ENCODE results near the gene NT5C1B.
A peak's percentile ranks its signal among the peaks of the same experiment; 100 is the strongest.

NT5C1B gene

GRCh38 chr2:18599509-18600254 lies 10.3 kb upstream of the NT5C1B start:
- no peak for DNase-seq (ENCODE audit: low spot score)

DNA sequence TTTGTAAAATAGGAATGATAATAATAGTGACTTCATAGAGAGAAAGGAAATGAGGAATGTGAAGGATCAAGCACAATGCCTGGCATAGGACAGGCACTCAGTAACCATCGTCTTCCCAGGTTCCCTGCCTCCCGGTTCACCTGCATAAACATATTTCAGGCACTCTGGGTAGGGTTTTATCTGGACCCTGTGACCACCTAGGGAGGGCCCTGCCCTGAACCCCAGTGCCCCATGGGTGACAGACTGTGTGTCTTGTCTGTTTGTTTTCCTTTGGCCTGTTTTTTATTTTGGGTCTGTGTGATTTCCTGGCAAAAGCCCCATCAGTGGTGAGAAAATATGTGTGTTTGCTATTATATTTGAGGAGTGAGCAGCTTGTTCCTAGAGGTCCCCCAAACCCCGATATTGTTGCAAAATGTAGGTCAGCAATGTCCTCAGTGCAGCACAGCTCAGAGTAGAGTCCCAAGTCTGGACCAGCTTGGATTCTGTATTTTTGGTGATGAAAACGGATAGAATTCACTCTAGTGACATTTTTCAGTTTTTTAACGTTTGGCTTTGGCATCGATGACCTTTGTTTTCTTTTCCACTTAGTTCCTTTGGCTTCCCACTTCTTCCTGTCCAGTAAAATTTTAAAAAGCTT lies 9.6 kb upstream of the NT5C1B start:
- DNase-seq (ENCODE audit: low spot score), result no peak

- no peak for DNase-seq (ENCODE audit: low spot score)
Measured at GRCh38 chr2:18597618-18598017, 8.2 kb upstream of the NT5C1B start.

DNA sequence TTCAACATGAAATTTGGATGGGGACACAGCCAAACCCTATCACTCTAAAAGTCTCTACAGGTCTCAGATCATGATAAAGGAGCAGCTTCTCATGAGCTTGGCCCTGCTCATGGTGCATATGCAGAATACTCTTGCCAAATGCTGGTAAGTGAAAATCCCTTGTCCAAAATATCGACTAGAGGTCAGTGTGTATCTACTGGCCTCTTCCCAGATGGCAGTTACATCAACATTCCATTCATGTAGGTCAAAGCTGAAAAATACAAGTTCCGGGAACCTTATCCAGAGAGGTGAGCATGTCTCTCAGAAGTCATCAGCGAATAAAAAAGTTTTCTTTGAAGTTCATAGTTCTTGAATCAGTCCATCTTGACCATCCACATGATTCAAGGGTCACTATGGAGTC lies 7.6 kb upstream of the NT5C1B start:
- no peak for DNase-seq (ENCODE audit: low spot score)

DNA sequence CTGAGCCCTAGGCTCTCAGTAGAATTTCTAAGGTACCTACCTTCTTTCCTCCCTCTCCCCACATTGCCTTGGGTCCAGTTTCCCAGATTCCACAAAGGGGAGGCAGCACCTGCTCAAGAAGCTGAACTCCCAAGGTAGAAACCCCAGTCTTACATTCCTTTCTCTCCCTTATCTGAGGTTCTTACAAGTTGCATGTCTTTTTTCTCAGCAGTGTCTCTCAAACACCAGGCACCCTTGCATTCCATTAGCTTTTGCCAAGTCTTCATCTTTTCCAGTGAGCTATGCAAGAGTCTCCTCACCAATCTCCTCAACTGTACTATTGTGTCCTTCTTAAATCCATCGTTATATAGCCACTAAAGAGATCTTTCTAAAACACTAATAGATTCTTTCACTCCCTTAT lies 4.1 kb upstream of the NT5C1B start:
- no peak for DNase-seq (ENCODE audit: low spot score)

DNA sequence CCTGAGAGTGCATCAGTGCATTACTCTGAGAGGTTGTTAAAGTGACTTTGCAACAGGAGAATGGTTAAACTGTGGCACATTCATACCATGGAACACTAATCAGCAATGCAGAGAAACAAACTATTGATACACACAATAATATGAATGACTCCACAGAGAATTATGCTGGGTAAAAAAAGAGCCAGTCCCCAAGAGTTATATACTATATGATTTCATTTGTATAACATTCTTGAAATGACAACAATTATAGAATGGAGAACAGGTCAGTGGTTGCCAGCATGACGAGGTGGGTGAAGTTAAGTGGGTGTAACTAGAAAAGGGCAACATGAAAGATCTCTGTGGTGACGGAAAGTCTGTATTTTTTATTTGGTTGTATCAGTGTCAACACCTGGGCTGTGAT lies 3.0 kb upstream of the NT5C1B start:
- no peak for DNase-seq (ENCODE audit: low spot score)

- DNase-seq (ENCODE audit: low spot score), result no peak
Measured at GRCh38 chr2:18588802-18589201, 567 bp downstream of the NT5C1B start.

GRCh38 chr2:18588049-18588448 lies 1.3 kb downstream of the NT5C1B start:
- no peak for DNase-seq (ENCODE audit: low spot score)

DNA sequence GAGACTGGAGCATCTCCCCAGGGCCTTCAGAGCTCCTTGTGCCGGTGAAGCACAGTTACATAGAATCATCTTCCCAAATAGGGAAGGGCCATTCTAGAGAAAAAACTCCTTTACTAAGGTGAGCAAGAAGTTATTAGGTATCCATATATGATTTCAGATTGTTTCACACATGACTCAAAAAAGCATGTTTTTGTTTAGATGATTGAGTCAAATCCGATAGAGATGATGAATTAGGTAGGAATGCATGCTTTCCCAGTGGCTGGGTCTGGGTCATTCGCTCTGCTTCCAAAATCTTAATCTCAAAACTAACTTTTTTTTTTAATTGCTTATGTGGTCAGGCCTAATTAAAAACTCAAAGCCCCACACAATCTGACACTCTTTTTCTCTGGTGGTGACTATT lies 3.8 kb downstream of the NT5C1B start:
- DNase-seq (ENCODE audit: low spot score), result no peak

- DNase-seq (ENCODE audit: low spot score), result no peak
Measured at GRCh38 chr2:18584608-18584954, 4.8 kb downstream of the NT5C1B start.

DNA sequence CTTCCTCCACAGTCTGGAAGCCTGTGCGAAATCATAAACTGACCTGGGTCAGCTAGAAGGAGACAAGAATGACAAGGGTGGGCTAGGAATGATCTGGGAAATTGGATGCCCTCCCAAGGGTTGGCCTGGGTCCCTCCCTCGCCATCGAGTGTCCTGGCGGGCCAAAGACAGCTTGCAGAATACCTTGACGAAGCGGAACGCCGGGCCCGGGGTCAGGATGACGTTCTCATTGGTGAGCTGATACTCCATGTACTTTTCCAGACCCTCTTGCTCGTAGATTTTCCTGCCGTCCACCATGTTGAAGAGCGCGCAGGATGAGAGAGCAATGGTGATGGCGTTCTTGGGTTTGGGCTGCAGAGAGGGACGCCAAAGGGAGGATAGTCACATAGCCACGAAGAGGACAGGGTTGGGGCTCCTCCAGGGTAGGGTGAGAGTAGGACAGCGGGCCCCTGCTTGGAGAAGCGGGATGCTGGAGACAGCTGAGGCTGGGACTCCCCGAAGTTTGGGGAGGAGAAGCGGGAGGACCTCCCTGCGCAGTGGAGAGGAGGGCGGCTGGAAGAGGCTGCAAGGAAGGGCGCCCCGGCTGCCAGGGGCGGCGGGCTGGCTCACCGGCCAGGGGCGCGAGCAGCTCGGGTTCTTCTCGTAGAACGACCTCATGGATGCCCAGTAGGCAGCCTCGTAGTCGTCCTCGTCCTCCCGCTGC lies 5.3 kb downstream of the NT5C1B start:
- DNase-seq (ENCODE audit: low spot score), result no peak

DNA sequence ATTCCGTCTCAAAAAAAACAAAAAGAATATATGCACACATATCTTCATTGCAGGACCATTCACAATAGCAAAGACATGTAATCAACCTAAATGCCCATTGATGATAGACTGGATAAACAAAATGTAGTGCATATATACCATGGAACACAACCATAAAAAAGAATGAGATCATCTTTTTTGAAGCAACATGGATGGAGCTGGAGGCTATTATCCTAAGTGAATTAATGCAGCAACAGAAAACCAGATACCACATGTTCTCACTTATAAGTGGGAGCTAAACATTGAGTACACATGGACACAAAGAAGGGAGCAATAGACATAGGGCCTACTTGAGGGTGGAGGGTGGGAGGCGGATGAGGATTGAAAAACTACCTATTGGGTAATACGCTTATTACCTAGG lies 8.8 kb downstream of the NT5C1B start:
- DNase-seq (ENCODE audit: low spot score), result no peak

- DNase-seq (ENCODE audit: low spot score), result no peak
Measured at GRCh38 chr2:18578033-18578432, 11.3 kb downstream of the NT5C1B start.

DNA sequence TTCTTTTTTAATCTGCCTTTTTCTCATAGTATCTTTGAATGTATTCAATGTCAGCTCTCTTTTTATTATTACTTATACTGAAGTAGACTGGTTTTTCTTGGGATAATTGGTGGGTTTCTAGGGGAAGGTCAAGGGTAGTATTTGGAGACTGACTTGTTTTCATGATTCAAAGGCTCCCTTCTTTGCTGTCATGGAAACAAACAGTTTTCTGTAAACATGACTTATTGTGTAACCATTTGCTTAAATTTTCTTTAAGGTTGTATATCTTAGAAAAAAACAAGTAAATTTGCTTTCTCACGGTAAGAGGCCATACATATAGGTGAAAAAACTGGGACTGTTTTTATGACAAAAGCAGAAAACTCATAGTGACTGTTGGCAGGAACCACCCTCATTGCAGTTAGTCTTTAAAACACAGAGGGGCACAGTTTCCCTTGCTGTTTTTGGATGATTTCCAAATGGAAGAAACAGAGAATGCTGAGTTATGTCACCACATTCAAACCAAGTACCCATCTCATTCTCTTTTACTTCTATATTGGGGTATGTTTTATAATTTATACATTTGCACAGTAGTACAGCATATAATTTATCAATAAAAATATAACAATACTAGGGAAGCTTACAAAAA lies 23.1 kb downstream of the NT5C1B start:
- DNase-seq (ENCODE audit: low spot score), result no peak

- no peak for DNase-seq (ENCODE audit: low spot score)
Measured at GRCh38 chr2:18560797-18561085, 28.6 kb downstream of the NT5C1B start.

GRCh38 chr2:18560031-18560796 lies 29.2 kb downstream of the NT5C1B start, which contains the start of gene RDH14:
Gene RDH14 (minus strand): TSS chr2:18560653. CDS start chr2:18560572, 81 bp downstream.
- peak; percentile 96 for DNase-seq (ENCODE audit: low spot score)

GRCh38 chr2:18559531-18560030 lies 29.8 kb downstream of the NT5C1B start:
- no peak for DNase-seq (ENCODE audit: low spot score)

DNA sequence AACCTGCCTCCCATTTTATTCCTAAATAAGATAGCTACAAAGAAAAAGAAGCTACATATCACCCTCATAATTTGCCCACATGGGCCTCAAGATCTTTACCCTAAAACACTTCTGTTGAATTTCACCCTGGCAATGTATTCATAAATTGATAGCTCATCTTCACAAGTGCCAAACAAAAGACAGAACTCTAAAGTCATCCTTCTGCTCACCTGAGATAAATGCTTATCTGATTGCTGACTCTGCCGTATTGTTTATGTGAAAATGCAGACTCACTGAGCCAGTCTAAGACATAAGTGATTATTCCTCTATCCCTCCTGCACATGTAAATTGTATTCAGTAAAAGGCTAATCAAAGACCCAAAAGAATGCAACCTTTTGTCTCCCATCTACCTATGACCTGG lies 30.9 kb downstream of the NT5C1B start:
- DNase-seq (ENCODE audit: low spot score), result no peak

DNA sequence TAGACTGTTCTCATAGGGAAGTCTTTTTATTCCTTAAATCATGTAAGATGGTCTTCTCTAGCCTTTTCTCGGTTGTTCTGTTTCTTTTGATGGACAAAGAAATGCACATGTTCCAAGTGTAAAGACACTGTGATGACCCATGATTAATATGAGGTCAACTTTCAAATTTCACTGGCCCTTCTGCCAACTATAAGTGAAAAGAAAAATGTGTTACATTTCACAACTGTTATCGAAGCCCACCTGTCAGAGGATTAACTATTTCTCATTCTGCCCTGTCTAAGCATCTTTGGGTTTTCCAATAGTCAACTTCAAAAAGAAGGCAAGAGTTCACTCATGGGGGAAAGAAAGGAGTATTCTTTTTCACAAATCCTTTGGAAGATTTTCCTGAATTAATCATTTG lies 32.2 kb downstream of the NT5C1B start:
- DNase-seq (ENCODE audit: low spot score), result no peak

GRCh38 chr2:18552351-18553077 lies 36.9 kb downstream of the NT5C1B start:
- no peak for DNase-seq (ENCODE audit: low spot score)

DNA sequence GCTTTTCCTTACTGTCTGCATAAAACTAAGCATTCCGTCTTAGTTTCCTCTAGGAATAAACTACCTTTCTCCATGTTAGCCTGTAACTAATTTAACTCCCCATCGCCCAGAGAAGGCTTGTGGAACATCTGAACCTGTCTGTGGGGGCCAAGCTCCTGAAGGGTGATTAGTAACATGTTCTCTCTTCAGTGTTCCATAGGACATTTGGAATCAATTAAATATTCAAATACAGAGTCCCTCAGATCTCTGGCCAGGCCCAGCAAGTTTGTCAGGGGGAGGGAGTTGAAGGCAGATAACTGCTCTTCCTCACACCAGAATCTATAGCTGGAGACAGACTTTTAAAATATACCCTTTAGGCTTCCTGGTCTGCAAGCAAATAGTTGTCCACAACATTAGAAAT lies 37.7 kb downstream of the NT5C1B start:
- DNase-seq (ENCODE audit: low spot score), result no peak
